ENCODE measurements around the gene PSMD7. TPM values are rescaled to one million over a fixed set of nuclear protein-coding genes. Genes with fewer than 3 reads are reported as not detected.
"Not testable (repeated sequence)": the region's sequence is repeated elsewhere in the genome, so short reads cannot be mapped to it uniquely, and the experiment has no call there.

Gene PSMD7
- total RNA-seq, 1 donor from 2014 or later, result 127 TPM

- no peak for DNase-seq (ENCODE audit: low spot score)
These were observed 5.4 kb upstream of the PSMD7 start for GRCh38 chr16:74291176-74291575.

GRCh38 chr16:74291577-74292208 lies 4.9 kb upstream of the PSMD7 start:
- no peak for DNase-seq (ENCODE audit: low spot score)
- intact Hi-C loops (cut with DNase I), result no loop called here

More at GRCh38 chr16:74291176-74291575, 5.4 kb upstream of the PSMD7 start:
- intact Hi-C loops (cut with DNase I), result no loop called here

- DNase-seq (ENCODE audit: low spot score), result no peak
- intact Hi-C loops (cut with DNase I), result loop anchor here (5.0 kb wide), 2 partner anchors 71 to 311 kb away; partner anchors contain the start of gene GLG1
These were observed 546 bp upstream of the PSMD7 start for GRCh38 chr16:74296104-74296431.

GRCh38 chr16:74297145-74297665 lies 591 bp downstream of the PSMD7 start:
- intact Hi-C loops (cut with DNase I), result loop anchor here (5.0 kb wide), 2 partner anchors 70 to 310 kb away; partner anchors contain the start of gene GLG1

GRCh38 chr16:74298104-74298503 lies 1.5 kb downstream of the PSMD7 start:
- intact Hi-C loops (cut with DNase I), result loop anchor here (5.0 kb wide), 2 partner anchors 69 to 309 kb away; partner anchors contain the start of gene GLG1
- DNase-seq (ENCODE audit: low spot score), result no peak

More at GRCh38 chr16:74297145-74297665, 591 bp downstream of the PSMD7 start:
- DNase-seq (ENCODE audit: low spot score), result no peak

- intact Hi-C loops (cut with DNase I), result no loop called here
- no peak for DNase-seq (ENCODE audit: low spot score)
These were observed 5.7 kb downstream of the PSMD7 start for GRCh38 chr16:74302341-74302740.

- DNase-seq (ENCODE audit: low spot score), result no peak
- intact Hi-C loops (cut with DNase I), result no loop called here
These were observed 7.7 kb downstream of the PSMD7 start for GRCh38 chr16:74304164-74304834.

GRCh38 chr16:74304835-74305176 lies 8.2 kb downstream of the PSMD7 start:
- intact Hi-C loops (cut with DNase I), result loop anchor here (5.0 kb wide), 1 partner anchor 127 kb away; no protein-coding TSS in a partner anchor
- no peak for DNase-seq (ENCODE audit: low spot score)

- intact Hi-C loops (cut with DNase I), result loop anchor here (5.0 kb wide), 1 partner anchor 127 kb away; no protein-coding TSS in a partner anchor
- DNase-seq (ENCODE audit: low spot score), result no peak
These were observed 8.7 kb downstream of the PSMD7 start for GRCh38 chr16:74305281-74305680.

GRCh38 chr16:74305978-74306784 lies 9.6 kb downstream of the PSMD7 start:
- intact Hi-C loops (cut with DNase I), result loop anchor here (5.0 kb wide), 1 partner anchor 126 kb away; no protein-coding TSS in a partner anchor
- no peak for DNase-seq (ENCODE audit: low spot score)

- no peak for DNase-seq (ENCODE audit: low spot score)
- intact Hi-C loops (cut with DNase I), result loop anchor here (5.0 kb wide), 1 partner anchor 125 kb away; no protein-coding TSS in a partner anchor
These were observed 10.8 kb downstream of the PSMD7 start for GRCh38 chr16:74307383-74307782.

- no peak for DNase-seq (ENCODE audit: low spot score)
- intact Hi-C loops (cut with DNase I), result loop anchor here (2.0 to 10.0 kb wide), 3 partner anchors 17 to 315 kb away; no protein-coding TSS in a partner anchor
These were observed 13.5 kb downstream of the PSMD7 start for GRCh38 chr16:74309789-74310781.

- DNase-seq (ENCODE audit: low spot score), result no peak
- intact Hi-C loops (cut with DNase I), result loop anchor here (10.0 kb wide), 1 partner anchor 310 kb away; no protein-coding TSS in a partner anchor
These were observed 18.4 kb downstream of the PSMD7 start for GRCh38 chr16:74315059-74315458.

GRCh38 chr16:74320707-74321106 lies 24.1 kb downstream of the PSMD7 start:
- no peak for DNase-seq (ENCODE audit: low spot score)
- intact Hi-C loops (cut with DNase I), result no loop called here

- DNase-seq (ENCODE audit: low spot score), result no peak
- intact Hi-C loops (cut with DNase I), result no loop called here
These were observed 24.7 kb downstream of the PSMD7 start for GRCh38 chr16:74321356-74321755.

- no peak for DNase-seq (ENCODE audit: low spot score)
These were observed 25.7 kb downstream of the PSMD7 start for GRCh38 chr16:74322301-74322710.

GRCh38 chr16:74324777-74325176 lies 28.2 kb downstream of the PSMD7 start:
- DNase-seq (ENCODE audit: low spot score); intact Hi-C loops (cut with DNase I): not testable (repeated sequence)

More at GRCh38 chr16:74322301-74322710, 25.7 kb downstream of the PSMD7 start:
- intact Hi-C loops (cut with DNase I), result no loop called here

GRCh38 chr16:74325641-74326040 lies 29.0 kb downstream of the PSMD7 start:
- no peak for DNase-seq (ENCODE audit: low spot score)
- intact Hi-C loops (cut with DNase I), result loop anchor here (2.0 kb wide), 1 partner anchor 15 kb away; no protein-coding TSS in a partner anchor

Measured in cardiac septum (tissue), 1 donor.